Heart left ventricle (tissue), 16 donors: ENCODE data around the gene TSPOAP1. TPM values are rescaled to one million over a fixed set of nuclear protein-coding genes. Genes with fewer than 3 reads are reported as not detected.

Experiments
- ATAC-seq, 4 donors: fragments of 200-7000 bp; cut with Tn5 transposase; one replicate each; pipeline ENCODE4 v1.9.1; 2020 to 2022; ENCODE audit warnings: moderate library complexity in 4 of 4, mild to moderate bottlenecking in 3 of 4, moderate number of reproducible peaks in 1 of 4
- DNase-seq, 5 donors: peaks; one replicate each; pipeline ENCODE4 v3.0.0-alpha.2; 2020
- H3K27ac ChIP-seq, 12 donors: fragments of 200-600 bp; sonication (generic) in 4 of 12; one replicate each; pipeline versions ENCODE4 v1.5.0 to v1.8.0; 2016 to 2022; ENCODE audit warnings: mild to moderate bottlenecking in 2 of 12
- H3K27me3 ChIP-seq, 9 donors: fragments of 200-600 bp; sonication (generic) in 2 of 9; one replicate each; pipeline versions ENCODE4 v1.5.1 to v1.8.0; 2016 to 2022; ENCODE audit warnings: mild to moderate bottlenecking in 3 of 9
- H3K36me3 ChIP-seq, 9 donors: fragments of 200-600 bp; sonication (generic) in 2 of 9; one replicate each; pipeline versions ENCODE4 v1.5.0 to v1.8.0; 2018 to 2022; ENCODE audit warnings: mild to moderate bottlenecking in 2 of 9
- H3K4me1 ChIP-seq, 12 donors: fragments of 200-600 bp; sonication (generic) in 4 of 12; one replicate each; pipeline versions ENCODE4 v1.5.0 to v1.8.0; 2016 to 2022; ENCODE audit warnings: mild to moderate bottlenecking in 3 of 12
- H3K4me3 ChIP-seq, 12 donors: fragments of 200-600 bp; sonication (generic) in 4 of 12; one replicate each; pipeline versions ENCODE4 v1.5.0 to v1.8.0; 2017 to 2022; ENCODE audit warnings: mild to moderate bottlenecking in 9 of 12, moderate library complexity in 4 of 12
- H3K9me3 ChIP-seq, 12 donors: fragments of 200-600 bp; sonication (generic) in 4 of 12; one replicate each; pipeline versions ENCODE4 v1.5.0 to v1.8.0; 2016 to 2022; ENCODE audit warnings: mild to moderate bottlenecking in 1 of 12
- CTCF ChIP-seq, 12 donors: fragments of 200-600 bp; sonication (generic) in 4 of 12; IDR thresholded peaks; one replicate each; pipeline versions ENCODE4 v1.5.0 to v1.8.0; 2018 to 2022; ENCODE audit warnings: antibody characterized with exemption in 12 of 12, mild to moderate bottlenecking in 5 of 12
- POLR2A ChIP-seq, 2 donors: fragments of 450-650 bp; IDR thresholded peaks; one replicate each; pipeline ENCODE4 v1.6.1; 2017; ENCODE audit warnings: antibody characterized with exemption in 2 of 2, mild to moderate bottlenecking in 2 of 2, moderate library complexity in 2 of 2
- WGBS, 4 donors: extraction: QIAGEN DNeasy Blood & Tissue Kit in 2 of 4; methylation state at CpG; one replicate each; pipeline versions ENCODE4 v1.1.5 to v1.1.7; 2013 to 2018; 5-methylcytosine and 5-hydroxymethylcytosine counted together
- intact Hi-C, 10 donors: fragments of 100-400 bp; cut with DNase I; formaldehyde crosslinking; loops; one replicate each; pipeline versions ENCODE4 v1.11.1 to v1.14.2; 2022
- polyA plus RNA-seq, 2 donors: library from polyadenylated mRNA; stranded (reverse); fragments of 200-250 nt; gene quantifications; one replicate each; pipeline ENCODE4 v1.2.3, GENCODE V29; 2013
- total RNA-seq, 9 donors: library from RNA; depleted of rRNA in 2 of 9; stranded (reverse); fragments of >200 nt in 2 of 9; fragmentation: NEBNext Ultra II Directional in 3 of 9; extraction: Animal tissue kit (Norgen Biotek cat#: 25700) in 3 of 9; gene quantifications; one replicate each; pipeline versions ENCODE4 v1.1.0 to v1.2.4, GENCODE V29; 2016 to 2023
- donor health status: ischemic (EF 13 %, LVEDD 7.1; RV severe dilation, severe dysfunction).
- donor health status: healthy with polysubstance abuse.
- donor health status: DM: no; HTN: yes; CAD: no.
- donor health status: DM: no; HTN: no; CAD: no.
- donor health status: ischemic (EF 25% LVEDD 6.9; RV normal size, moderate dysfunction).
- donor health status: ischemic (EF 25% LVEDD 5.7; RV mildly dilated, moderate dysfunction).
- donor health status: healthy.
- donor health status: DM: yes; HTN: yes; CAD: no.
- donor health status: ischemic (EF 35%, LVEDD 5.7; RV mildly dilated, moderate dysfunction).
- donor health status: nonischemic (EF 11% LVEDD 7.7; RV severe dilation, severe dysfunction).
- donor health status: DM: yes; HTN: yes; CAD: no.
- donor health status: PGD.
- donor health status: ischemic (EF 29% LVEDD 5.4; RV normal size, mild dysfunction).
- donor health status: nonischemic (EF 23%, LVEDD 6.1; RV moderate dilation, normal function).

The TSPOAP1 gene
- total and polyA plus RNA-seq, 11 donors: 1.6 to 23.1 (median 13.3) TPM

GRCh38 chr17:58318065-58318481, 10.5 kb downstream of the TSPOAP1 start:
- 88 to 90% (median 89%) methylated on average over 8 to 9 of the region's 9 CpGs for WGBS, 4 donors
- peak in 2 of 5 donors; percentile 9 to 33 for DNase-seq
- Histone ChIP-seq H3K27ac (peak overlapping the region in 1 of 12 donors; percentile 48), H3K4me1 (peaks cover 0 to 3% (median 0%) of the 10 kb centered on the region in 12 donors), H3K36me3 (peaks cover 0 to 4% (median 0%) of the 10 kb centered on the region in 9 donors), H3K4me3 (no peak overlapping the region), H3K27me3 (no peaks in the 10 kb centered on the region), H3K9me3 (no peaks in the 10 kb centered on the region)
- no peak for TF ChIP-seq CTCF (IDR thresholded peaks at IDR 0.05)
- no peak for TF ChIP-seq POLR2A (IDR thresholded peaks at IDR 0.05)
- no peak for ATAC-seq
- intact Hi-C loops: loop anchor here in 4 of 10 donors (5.0 to 10.0 kb wide), 5 partner anchors 57 to 129 kb away; partner anchors contain the start of gene RNF43 (in 3 of the 4)

- intact Hi-C loops: loop anchor here in 4 of 10 donors (5.0 to 10.0 kb wide), 5 partner anchors 57 to 130 kb away; partner anchors contain the start of gene RNF43 (in 3 of the 4)
- 27 to 36% (median 34%) methylated on average over 5 of the region's 5 CpGs for WGBS, 4 donors
- Histone ChIP-seq H3K4me1 (peaks cover 0 to 3% (median 0%) of the 10 kb centered on the region in 12 donors), H3K9me3 (no peaks in the 10 kb centered on the region), H3K4me3 (no peak overlapping the region), H3K36me3 (peaks cover 0 to 4% (median 0%) of the 10 kb centered on the region in 9 donors), H3K27ac (peak overlapping the region in 1 of 12 donors; percentile 48), H3K27me3 (no peaks in the 10 kb centered on the region)
- TF ChIP-seq POLR2A (IDR thresholded peaks at IDR 0.05) (no peak), CTCF (IDR thresholded peaks at IDR 0.05) (peak in 11 of 12 donors; percentile 23 to 60 (median 43))
- DNase-seq (peak in 3 of 5 donors; percentile 23 to 44 (median 30)), ATAC-seq (peak in 3 of 4 donors; percentile 50 to 63 (median 51))
These were observed 11.1 kb downstream of the TSPOAP1 start for GRCh38 chr17:58317421-58318064.

- WGBS, 4 donors: 79 to 95% (median 84%) methylated on average over 3 to 8 of the region's 8 CpGs
- TF ChIP-seq POLR2A (IDR thresholded peaks at IDR 0.05): no peak
- no peak for TF ChIP-seq CTCF (IDR thresholded peaks at IDR 0.05)
- no peak for ATAC-seq
- Histone ChIP-seq H3K27me3 (no peaks in the 10 kb centered on the region), H3K4me1 (peaks cover 0 to 3% (median 0%) of the 10 kb centered on the region in 12 donors), H3K27ac (no peak overlapping the region), H3K9me3 (no peaks in the 10 kb centered on the region), H3K4me3 (no peak overlapping the region), H3K36me3 (peaks cover 0 to 4% (median 0%) of the 10 kb centered on the region in 9 donors)
- DNase-seq: peak in 2 of 5 donors; percentile 9 to 20
- intact Hi-C loops: loop anchor here in 4 of 10 donors (5.0 to 10.0 kb wide), 5 partner anchors 58 to 131 kb away; partner anchors contain the start of gene RNF43 (in 3 of the 4)
These were observed 12.2 kb downstream of the TSPOAP1 start for GRCh38 chr17:58316260-58316960.

GRCh38 chr17:58315750-58316149, 12.8 kb downstream of the TSPOAP1 start:
- DNase-seq: peak in 1 of 5 donors; percentile 2
- H3K9me3 ChIP-seq: no peaks in the 10 kb centered on the region
- no peak for ATAC-seq
- WGBS, 4 donors: 87 to 92% (median 90%) methylated on average over 4 of the region's 4 CpGs
- intact Hi-C loops: loop anchor here in 4 of 10 donors (5.0 to 10.0 kb wide), 5 partner anchors 59 to 132 kb away; partner anchors contain the start of gene RNF43 (in 3 of the 4)
- peaks cover 0 to 3% (median 0%) of the 10 kb centered on the region in 12 donors for H3K4me1 ChIP-seq
- peaks cover 0 to 4% (median 0%) of the 10 kb centered on the region in 9 donors for H3K36me3 ChIP-seq
- H3K4me3 ChIP-seq: no peak overlapping the region
- H3K27ac ChIP-seq: no peak overlapping the region
- TF ChIP-seq POLR2A (IDR thresholded peaks at IDR 0.05): no peak
- no peak for TF ChIP-seq CTCF (IDR thresholded peaks at IDR 0.05)
- no peaks in the 10 kb centered on the region for H3K27me3 ChIP-seq
